ENCODE measurements around the gene P2RY11. TPM values are rescaled to one million over a fixed set of nuclear protein-coding genes. Genes with fewer than 3 reads are reported as not detected.

Gene P2RY11
- total RNA-seq, 1 donor from 2014 or later = 25.9 TPM

GRCh38 chr19:10136936-10137335, 25.4 kb downstream of the P2RY11 start:
- no peak overlapping the region for H3K27ac Mint-ChIP-seq (ENCODE audit: unreplicated experiment)
- H3K4me3 Mint-ChIP-seq = no peak overlapping the region
- H3K27me3 Mint-ChIP-seq (ENCODE audit: low read depth) = no peaks in the 10 kb centered on the region
- no peaks in the 10 kb centered on the region for H3K9me3 Mint-ChIP-seq
- H3K4me1 Mint-ChIP-seq = no peaks in the 10 kb centered on the region
- no peak for DNase-seq (ENCODE audit: low read depth, low spot score)
- H3K36me3 Mint-ChIP-seq (ENCODE audit: low read depth) = peaks cover 6% of the 10 kb centered on the region
- no peak for TF ChIP-seq CTCF (conservative IDR thresholded peaks at IDR 0.05)

- Mint-ChIP-seq H3K9me3 (no peaks in the 10 kb centered on the region), H3K27me3 (ENCODE audit: low read depth) (no peaks in the 10 kb centered on the region), H3K4me3 (no peak overlapping the region), H3K27ac (ENCODE audit: unreplicated experiment) (no peak overlapping the region), H3K4me1 (no peaks in the 10 kb centered on the region), H3K36me3 (ENCODE audit: low read depth) (peaks cover 4% of the 10 kb centered on the region)
- no peak for DNase-seq (ENCODE audit: low read depth, low spot score)
- TF ChIP-seq CTCF (conservative IDR thresholded peaks at IDR 0.05) = no peak
Measured at GRCh38 chr19:10137751-10138682, 26.5 kb downstream of the P2RY11 start.

GRCh38 chr19:10138879-10139795, 27.6 kb downstream of the P2RY11 start:
- Mint-ChIP-seq H3K27me3 (ENCODE audit: low read depth) (no peaks in the 10 kb centered on the region), H3K36me3 (ENCODE audit: low read depth) (peaks cover 2% of the 10 kb centered on the region), H3K4me1 (no peaks in the 10 kb centered on the region), H3K4me3 (no peak overlapping the region), H3K27ac (ENCODE audit: unreplicated experiment) (no peak overlapping the region), H3K9me3 (no peaks in the 10 kb centered on the region)
- no peak for TF ChIP-seq CTCF (conservative IDR thresholded peaks at IDR 0.05)
- no peak for DNase-seq (ENCODE audit: low read depth, low spot score)

- H3K4me1 Mint-ChIP-seq = no peaks in the 10 kb centered on the region
- peaks cover 2% of the 10 kb centered on the region for H3K36me3 Mint-ChIP-seq (ENCODE audit: low read depth)
- H3K4me3 Mint-ChIP-seq = no peak overlapping the region
- TF ChIP-seq CTCF (conservative IDR thresholded peaks at IDR 0.05) = no peak
- DNase-seq (ENCODE audit: low read depth, low spot score) = no peak
- no peaks in the 10 kb centered on the region for H3K27me3 Mint-ChIP-seq (ENCODE audit: low read depth)
- H3K9me3 Mint-ChIP-seq = no peaks in the 10 kb centered on the region
- H3K27ac Mint-ChIP-seq (ENCODE audit: unreplicated experiment) = no peak overlapping the region
Measured at GRCh38 chr19:10139952-10140351, 28.5 kb downstream of the P2RY11 start.

- DNase-seq (ENCODE audit: low read depth, low spot score) = no peak
- peaks cover 7% of the 10 kb centered on the region for H3K36me3 Mint-ChIP-seq (ENCODE audit: low read depth)
- no peak overlapping the region for H3K4me3 Mint-ChIP-seq
- H3K4me1 Mint-ChIP-seq = no peaks in the 10 kb centered on the region
- H3K9me3 Mint-ChIP-seq = no peaks in the 10 kb centered on the region
- no peaks in the 10 kb centered on the region for H3K27me3 Mint-ChIP-seq (ENCODE audit: low read depth)
- TF ChIP-seq CTCF (conservative IDR thresholded peaks at IDR 0.05) = no peak
- H3K27ac Mint-ChIP-seq (ENCODE audit: unreplicated experiment) = no peak overlapping the region
Measured at GRCh38 chr19:10141479-10141878, 30.0 kb downstream of the P2RY11 start.
